HCT116 (cell line): ENCODE data around the gene TYW1B. TPM values are rescaled to one million over a fixed set of nuclear protein-coding genes. Genes with fewer than 3 reads are reported as not detected.

ENCODE experiments used
- ATAC-seq: fragments of 200-7000 bp; cut with Tn5 transposase; 2 replicates; pipeline ENCODE4 v1.9.1; 2020; ENCODE audit warnings: mild to moderate bottlenecking, moderate library complexity
- BruUV-seq: library from RNA; stranded (reverse); fragments of 400-500 nt; replicated peaks from 2 replicates; lab custom pipeline; 2021; lab: Mats Ljungman, UMichigan
- CTCF ChIA-PET: fragments of 300-600 bp; sonication (Branson Sonifier 250); formaldehyde crosslinking; loops from one replicate; lab custom pipeline; 2021; ENCODE audit warnings: antibody characterized with exemption; lab: Charles Lee
- POLR2A ChIA-PET: fragments of 300-600, 350-600 bp; sonication (Branson Sonifier 250); formaldehyde crosslinking; loops from one replicate; lab custom pipeline; 2021; ENCODE audit warnings: antibody characterized with exemption; lab: Charles Lee
- RAD21 ChIA-PET, 2 experiments: fragments of 300-600 bp; sonication (Branson Sonifier 250); formaldehyde crosslinking; loops; one replicate each; lab custom pipeline; 2023; ENCODE audit warnings: low total read pairs in 2 of 2; ENCODE audit not compliant: uncharacterized antibody in 2 of 2, unreplicated experiment in 2 of 2, low non-redundant PET in 1 of 2; lab: Charles Lee
- DNase-seq: peaks from one replicate; pipeline ENCODE4 v3.0.0-alpha.2; 2010; ENCODE audit warnings: low read depth, low spot score
- H2AFZ ChIP-seq: fragments of 200-600 bp; shearing (Covaris generic), sonication (generic); 2 replicates; pipeline ENCODE4 v1.6.1; 2017; ENCODE audit warnings: low read depth, mixed run types, mixed read lengths, antibody characterized with exemption, low read length; ENCODE audit not compliant: poor library complexity, severe bottlenecking
- H3K27ac ChIP-seq: 2 replicates; pipeline ENCODE4 v1.5.1; 2012; ENCODE audit warnings: low read depth, low read length
- H3K27me3 ChIP-seq: fragments of 200-600 bp; sonication (generic); 2 replicates; pipeline ENCODE4 v1.6.1; 2016; ENCODE audit warnings: mixed run types, low read length, mixed read lengths; ENCODE audit not compliant: insufficient read depth
- H3K36me3 ChIP-seq, 2 experiments: fragments of 200-500 bp in 1 of 2; fragments of 200-600 bp in 1 of 2; sonication (Bioruptor generic) in 1 of 2; sonication (generic) in 1 of 2; 2 replicates each; pipeline versions ENCODE4 v1.5.1 to v1.6.1; 2014 to 2016; ENCODE audit warnings: low read length in 2 of 2, inconsistent platforms in 1 of 2, mixed read lengths in 1 of 2, mixed run types in 1 of 2; ENCODE audit not compliant: insufficient read depth in 2 of 2, control insufficient read depth in 1 of 2
- H3K4me1 ChIP-seq, 2 experiments: fragments of 200-600 bp in 1 of 2; sonication (generic) in 1 of 2; 2 replicates each; pipeline versions ENCODE4 v1.5.1 to v1.6.1; 2012 to 2017; ENCODE audit warnings: low read length in 2 of 2, inconsistent platforms in 1 of 2, mild to moderate bottlenecking in 1 of 2, mixed read lengths in 1 of 2, mixed run types in 1 of 2, moderate library complexity in 1 of 2; ENCODE audit not compliant: insufficient read depth in 2 of 2, control insufficient read depth in 1 of 2
- H3K4me2 ChIP-seq: fragments of 200-600 bp; sonication (generic); 2 replicates; pipeline ENCODE4 v1.6.1; 2017; ENCODE audit warnings: mixed run types, low read length, mixed read lengths
- H3K4me3 ChIP-seq, 2 experiments: fragments of 200-600 bp in 1 of 2; sonication (generic) in 1 of 2; replicated peaks in 1 of 2; 2 replicates each; pipeline ENCODE4 v1.5.1; 2011 to 2016; ENCODE audit warnings: low read length in 2 of 2, control low read depth in 1 of 2, low read depth in 1 of 2, mild to moderate bottlenecking in 1 of 2, mixed read lengths in 1 of 2, mixed run types in 1 of 2
- H3K79me2 ChIP-seq: fragments of 200-600 bp; sonication (generic); 2 replicates; pipeline ENCODE4 v1.6.1; 2017; ENCODE audit warnings: mild to moderate bottlenecking, mixed run types, low read length, moderate library complexity, mixed read lengths; ENCODE audit not compliant: insufficient read depth
- H3K9ac ChIP-seq: fragments of 200-600 bp; sonication (generic); 2 replicates; pipeline ENCODE4 v1.6.1; 2016; ENCODE audit warnings: low read length, mixed read lengths
- H3K9me2 ChIP-seq: fragments of 200-600 bp; sonication (generic), shearing (Covaris generic); 2 replicates; pipeline ENCODE4 v1.6.1; 2017; ENCODE audit warnings: mixed run types, mild to moderate bottlenecking, moderate library complexity; ENCODE audit not compliant: insufficient read depth
- H3K9me3 ChIP-seq, 2 experiments: fragments of 200-500 bp in 1 of 2; fragments of 200-600 bp in 1 of 2; sonication (Bioruptor generic) in 1 of 2; sonication (generic) in 1 of 2; 2 replicates each; pipeline ENCODE4 v1.6.1; 2014 to 2017; ENCODE audit warnings: low read length in 2 of 2, mixed read lengths in 2 of 2, inconsistent platforms in 1 of 2, low read depth in 1 of 2, mild to moderate bottlenecking in 1 of 2, mixed run types in 1 of 2, moderate library complexity in 1 of 2; ENCODE audit not compliant: control insufficient read depth in 1 of 2, insufficient read depth in 1 of 2
- H4K20me1 ChIP-seq: fragments of 200-600 bp; sonication (generic), shearing (Covaris generic); 2 replicates; pipeline ENCODE4 v1.6.1; 2017; ENCODE audit warnings: mixed run types, mild to moderate bottlenecking, moderate library complexity; ENCODE audit not compliant: insufficient read depth
- CBX3 ChIP-seq: IDR thresholded peaks from 2 replicates; pipeline ENCODE4 v1.6.1; 2012; ENCODE audit warnings: low read depth
- CEBPB ChIP-seq: IDR thresholded peaks from 2 replicates; pipeline ENCODE4 v1.6.1; 2012; ENCODE audit warnings: low read depth
- EGR1 ChIP-seq: IDR thresholded peaks from 2 replicates; pipeline ENCODE4 v1.6.1; 2012; ENCODE audit warnings: low read depth
- ELF1 ChIP-seq: IDR thresholded peaks from 2 replicates; pipeline ENCODE4 v1.6.1; 2012; ENCODE audit warnings: low read depth, borderline replicate concordance
- EZH2phosphoT487 ChIP-seq: fragments of 200-600 bp; IDR thresholded peaks from 2 replicates; pipeline ENCODE4 v1.6.1; 2018; ENCODE audit warnings: antibody characterized with exemption, borderline replicate concordance
- FOSL1 ChIP-seq: IDR thresholded peaks from 2 replicates; pipeline ENCODE4 v1.6.1; 2012; ENCODE audit warnings: low read depth
- JUND ChIP-seq: IDR thresholded peaks from 2 replicates; pipeline ENCODE4 v1.6.1; 2012
- SIN3A ChIP-seq: IDR thresholded peaks from 2 replicates; pipeline ENCODE4 v1.6.1; 2012; ENCODE audit warnings: low read depth
- intact Hi-C: fragments of 100-400 bp; cut with micrococcal nuclease; formaldehyde crosslinking; loops from 2 replicates; pipeline ENCODE4 v1.10.0; 2022
- total RNA-seq: library from RNA; stranded (reverse); gene quantifications from one replicate; pipeline ENCODE4 v1.2.1, GENCODE V29; 2021; ENCODE audit not compliant: unreplicated experiment
- TF ChIP-seq, protein P1 (sequence below), 3 experiments: fragments of 200-600 bp in 1 of 3; sonication (generic) in 1 of 3; IDR thresholded peaks in 2 of 3; conservative IDR thresholded peaks in 1 of 3; 2 replicates each; pipeline ENCODE4 v1.5.1; 2012 to 2017; ENCODE audit warnings: low read depth in 2 of 3, low read length in 2 of 3, antibody characterized with exemption in 1 of 3, borderline replicate concordance in 1 of 3, control low read depth in 1 of 3, mild to moderate bottlenecking in 1 of 3, mixed read lengths in 1 of 3, mixed run types in 1 of 3, moderate library complexity in 1 of 3; ENCODE audit not compliant: insufficient read depth in 1 of 3
- TF ChIP-seq, protein P2 (sequence below): IDR thresholded peaks from 2 replicates; pipeline ENCODE4 v1.6.1; 2012
- TF ChIP-seq, protein P3 (sequence below): IDR thresholded peaks from 2 replicates; pipeline ENCODE4 v1.6.1; 2012

TYW1B gene
- total RNA-seq, 1 experiment from 2014 or later: 2.4 TPM

DNA sequence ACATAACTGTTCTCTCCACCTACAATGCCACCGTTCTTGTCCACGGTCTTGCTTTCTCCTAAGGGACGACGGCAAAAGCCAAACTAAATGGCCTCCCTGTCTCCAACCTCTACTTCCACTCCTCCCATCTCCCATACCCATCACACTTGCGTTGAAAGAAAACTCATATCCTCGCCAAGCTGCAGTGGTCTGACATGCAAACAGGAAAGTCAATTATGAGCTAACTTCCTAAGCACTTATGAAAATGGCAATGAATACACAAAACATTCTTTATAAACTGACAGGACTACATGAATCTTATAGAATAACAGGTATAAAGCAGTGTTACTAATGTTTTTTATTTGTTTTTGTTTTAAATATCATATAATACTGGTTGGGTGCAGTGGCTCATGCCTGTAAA lies 46.4 kb downstream of the TYW1B start:
- H3K9me3 ChIP-seq: no peaks in the 10 kb centered on the region
- ChIA-PET RAD21 (no interaction called here), CTCF (no interaction called here), POLR2A (no interaction called here)
- H3K9ac ChIP-seq: no peak overlapping the region
- H3K36me3 ChIP-seq: no peaks in the 10 kb centered on the region
- no peaks in the 10 kb centered on the region for H3K4me1 ChIP-seq
- no peak overlapping the region for H3K4me3 ChIP-seq
- ATAC-seq: no peak
- BruUV-seq: no TSS peak
- H4K20me1 ChIP-seq: no peaks in the 10 kb centered on the region
- H3K27ac ChIP-seq: no peak overlapping the region
- intact Hi-C loops: no loop called here
- H3K27me3 ChIP-seq: no peaks in the 10 kb centered on the region
- H3K79me2 ChIP-seq: no peaks in the 10 kb centered on the region
- H2AFZ ChIP-seq: no peak overlapping the region
- TF ChIP-seq, protein P1, sequence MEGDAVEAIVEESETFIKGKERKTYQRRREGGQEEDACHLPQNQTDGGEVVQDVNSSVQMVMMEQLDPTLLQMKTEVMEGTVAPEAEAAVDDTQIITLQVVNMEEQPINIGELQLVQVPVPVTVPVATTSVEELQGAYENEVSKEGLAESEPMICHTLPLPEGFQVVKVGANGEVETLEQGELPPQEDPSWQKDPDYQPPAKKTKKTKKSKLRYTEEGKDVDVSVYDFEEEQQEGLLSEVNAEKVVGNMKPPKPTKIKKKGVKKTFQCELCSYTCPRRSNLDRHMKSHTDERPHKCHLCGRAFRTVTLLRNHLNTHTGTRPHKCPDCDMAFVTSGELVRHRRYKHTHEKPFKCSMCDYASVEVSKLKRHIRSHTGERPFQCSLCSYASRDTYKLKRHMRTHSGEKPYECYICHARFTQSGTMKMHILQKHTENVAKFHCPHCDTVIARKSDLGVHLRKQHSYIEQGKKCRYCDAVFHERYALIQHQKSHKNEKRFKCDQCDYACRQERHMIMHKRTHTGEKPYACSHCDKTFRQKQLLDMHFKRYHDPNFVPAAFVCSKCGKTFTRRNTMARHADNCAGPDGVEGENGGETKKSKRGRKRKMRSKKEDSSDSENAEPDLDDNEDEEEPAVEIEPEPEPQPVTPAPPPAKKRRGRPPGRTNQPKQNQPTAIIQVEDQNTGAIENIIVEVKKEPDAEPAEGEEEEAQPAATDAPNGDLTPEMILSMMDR (IDR thresholded peaks at IDR 0.05 in 2 of 3, conservative IDR thresholded peaks at IDR 0.05 in 1 of 3; ENCODE audit: borderline replicate concordance in 1 of 3, insufficient read depth in 1 of 3, low read depth in 2 of 3, low read length in 2 of 3): no peak
- TF ChIP-seq, protein P2, sequence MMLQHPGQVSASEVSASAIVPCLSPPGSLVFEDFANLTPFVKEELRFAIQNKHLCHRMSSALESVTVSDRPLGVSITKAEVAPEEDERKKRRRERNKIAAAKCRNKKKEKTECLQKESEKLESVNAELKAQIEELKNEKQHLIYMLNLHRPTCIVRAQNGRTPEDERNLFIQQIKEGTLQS: no peak
- TF ChIP-seq CEBPB: no peak
- TF ChIP-seq, protein P3, sequence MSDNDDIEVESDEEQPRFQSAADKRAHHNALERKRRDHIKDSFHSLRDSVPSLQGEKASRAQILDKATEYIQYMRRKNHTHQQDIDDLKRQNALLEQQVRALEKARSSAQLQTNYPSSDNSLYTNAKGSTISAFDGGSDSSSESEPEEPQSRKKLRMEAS: no peak
- no peak for TF ChIP-seq CBX3
- TF ChIP-seq FOSL1: no peak
- no peak for TF ChIP-seq ELF1
- no peak for TF ChIP-seq EGR1
- TF ChIP-seq EZH2phosphoT487: no peak
- no peak for TF ChIP-seq SIN3A
- no peak for TF ChIP-seq JUND
- DNase-seq: no peak
- no peaks in the 10 kb centered on the region for H3K9me2 ChIP-seq
- no peak overlapping the region for H3K4me2 ChIP-seq
